Fibroblast of lung (primary cell): ENCODE measurements around the gene NKX6-2.

Experiments
- EZH2 ChIP-seq: IDR thresholded peaks from 2 replicates; pipeline ENCODE4 v1.5.1; 2012; ENCODE audit warnings: low read length, control low read depth, mild to moderate bottlenecking; ENCODE audit errors: missing control alignments
- TF ChIP-seq, protein P1 (sequence below), 2 donors: IDR thresholded peaks in 1 of 2; conservative IDR thresholded peaks in 1 of 2; 1 replicate in 1 of 2; 2 replicates in 1 of 2; pipeline ENCODE4 v1.5.1; 2011 to 2012; ENCODE audit warnings: low read length in 2 of 2, control low read depth in 1 of 2, inconsistent platforms in 1 of 2, low read depth in 1 of 2, mild to moderate bottlenecking in 1 of 2

DNA sequence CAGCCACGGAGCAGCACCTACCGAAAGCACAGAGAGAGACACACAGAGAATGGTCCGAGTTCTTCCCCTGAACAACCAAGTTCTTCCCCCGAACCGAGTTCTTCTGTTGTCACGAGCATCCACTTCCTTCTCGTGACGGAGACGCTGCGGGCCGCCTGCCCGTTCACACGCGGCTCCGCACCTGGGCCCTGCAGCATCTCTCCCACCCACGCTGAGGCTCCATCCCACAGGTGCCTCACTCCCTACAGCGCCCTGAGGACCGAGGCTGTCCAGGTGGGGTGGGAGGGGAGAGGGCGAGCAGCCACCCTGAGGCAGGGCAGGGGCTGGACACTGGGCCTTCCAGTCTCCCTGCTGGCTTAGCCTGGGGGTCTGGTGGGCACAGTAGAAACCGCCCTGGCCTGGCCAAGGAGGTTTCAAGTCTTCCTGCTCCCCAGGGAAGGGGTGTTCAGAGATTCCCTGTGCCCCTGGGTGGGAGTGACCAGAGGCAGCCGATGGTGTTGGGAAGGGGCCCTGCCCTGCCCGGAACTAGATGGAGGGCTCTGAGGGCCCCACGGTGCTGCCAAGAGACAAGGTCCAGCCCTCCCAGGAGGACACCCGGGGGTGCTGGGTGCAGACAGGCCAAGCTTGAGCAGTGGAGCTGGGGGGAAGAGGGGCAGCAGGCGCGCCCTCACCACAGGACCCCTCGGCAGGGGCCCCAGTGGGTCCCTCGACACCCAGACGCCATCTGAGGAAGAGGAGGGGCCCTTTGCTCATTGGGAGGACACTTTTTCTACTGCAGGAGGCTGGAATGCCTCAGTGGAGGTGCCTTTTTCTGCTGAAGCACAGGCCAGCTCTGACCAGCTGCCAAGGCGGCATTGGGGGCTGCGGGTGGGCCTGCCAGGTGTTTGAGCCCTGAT lies 5.2 kb upstream of the NKX6-2 start:
- TF ChIP-seq EZH2 = no peak
- TF ChIP-seq, protein P1, sequence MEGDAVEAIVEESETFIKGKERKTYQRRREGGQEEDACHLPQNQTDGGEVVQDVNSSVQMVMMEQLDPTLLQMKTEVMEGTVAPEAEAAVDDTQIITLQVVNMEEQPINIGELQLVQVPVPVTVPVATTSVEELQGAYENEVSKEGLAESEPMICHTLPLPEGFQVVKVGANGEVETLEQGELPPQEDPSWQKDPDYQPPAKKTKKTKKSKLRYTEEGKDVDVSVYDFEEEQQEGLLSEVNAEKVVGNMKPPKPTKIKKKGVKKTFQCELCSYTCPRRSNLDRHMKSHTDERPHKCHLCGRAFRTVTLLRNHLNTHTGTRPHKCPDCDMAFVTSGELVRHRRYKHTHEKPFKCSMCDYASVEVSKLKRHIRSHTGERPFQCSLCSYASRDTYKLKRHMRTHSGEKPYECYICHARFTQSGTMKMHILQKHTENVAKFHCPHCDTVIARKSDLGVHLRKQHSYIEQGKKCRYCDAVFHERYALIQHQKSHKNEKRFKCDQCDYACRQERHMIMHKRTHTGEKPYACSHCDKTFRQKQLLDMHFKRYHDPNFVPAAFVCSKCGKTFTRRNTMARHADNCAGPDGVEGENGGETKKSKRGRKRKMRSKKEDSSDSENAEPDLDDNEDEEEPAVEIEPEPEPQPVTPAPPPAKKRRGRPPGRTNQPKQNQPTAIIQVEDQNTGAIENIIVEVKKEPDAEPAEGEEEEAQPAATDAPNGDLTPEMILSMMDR (conservative IDR thresholded peaks at IDR 0.05 in 1 of 2, IDR thresholded peaks at IDR 0.05 in 1 of 2; ENCODE audit: low read depth in 1 of 2, low read length in 2 of 2) = no peak
